Bronchial epithelial cell (primary cell): Measurements from ENCODE around the gene SEC14L1. TPM values are rescaled to one million over a fixed set of nuclear protein-coding genes. Genes with fewer than 3 reads are reported as not detected.

Experiments
- DNase-seq: peaks from one replicate; pipeline ENCODE4 v3.0.0-alpha.2; 2010; ENCODE audit warnings: low read depth
- FAIRE-seq: peaks from 2 replicates; lab custom pipeline; 2011; peaks lifted over from hg19 to GRCh38; lab: Jason Lieb, UNC
- H3K27me3 ChIP-seq: 2 replicates; pipeline ENCODE4 v1.5.1; 2011; ENCODE audit warnings: low read length; ENCODE audit not compliant: control insufficient read depth, insufficient read depth
- H3K36me3 ChIP-seq: 2 replicates; pipeline ENCODE4 v1.5.1; 2011; ENCODE audit warnings: low read length; ENCODE audit not compliant: control insufficient read depth, insufficient read depth
- H3K4me3 ChIP-seq: 2 replicates; pipeline ENCODE4 v1.5.1; 2011; ENCODE audit warnings: mild to moderate bottlenecking, low read depth, low read length, control low read depth
- CTCF ChIP-seq: IDR thresholded peaks from 2 replicates; pipeline ENCODE4 v1.5.1; 2011; ENCODE audit warnings: mild to moderate bottlenecking, moderate library complexity, low read length, control low read depth, inconsistent platforms; ENCODE audit not compliant: insufficient read depth, severe bottlenecking
- total RNA-seq: library from RNA; depleted of rRNA; stranded (reverse); fragments of >200 nt; gene quantifications from 2 replicates; pipeline ENCODE4 v1.2.1, GENCODE V29; 2014

The SEC14L1 gene
- total RNA-seq, 1 donor from 2014 or later = 21.6 TPM

- Histone ChIP-seq H3K36me3 (no peaks in the 10 kb centered on the region), H3K27me3 (no peaks in the 10 kb centered on the region), H3K4me3 (no peak overlapping the region)
- FAIRE-seq (no peak), DNase-seq (no peak)
- TF ChIP-seq CTCF = no peak
These were observed 21.0 kb upstream of the SEC14L1 start for GRCh38 chr17:77119668-77120301.

GRCh38 chr17:77120868-77121267 lies 19.9 kb upstream of the SEC14L1 start:
- no peak for TF ChIP-seq CTCF
- FAIRE-seq = no peak
- Histone ChIP-seq H3K27me3 (no peaks in the 10 kb centered on the region), H3K4me3 (no peak overlapping the region), H3K36me3 (no peaks in the 10 kb centered on the region)
- DNase-seq = no peak

- TF ChIP-seq CTCF = no peak
- DNase-seq (peak; percentile 78), FAIRE-seq (no peak)
- no peaks in the 10 kb centered on the region for H3K27me3 ChIP-seq
- no peaks in the 10 kb centered on the region for H3K36me3 ChIP-seq
- no peak overlapping the region for H3K4me3 ChIP-seq
These were observed 16.4 kb upstream of the SEC14L1 start for GRCh38 chr17:77124192-77124889.

GRCh38 chr17:77125432-77125901 lies 15.3 kb upstream of the SEC14L1 start:
- FAIRE-seq (no peak), DNase-seq (peak; percentile 94)
- TF ChIP-seq CTCF = no peak

GRCh38 chr17:77126519-77126918 lies 14.2 kb upstream of the SEC14L1 start:
- DNase-seq = no peak
- Histone ChIP-seq H3K36me3 (no peaks in the 10 kb centered on the region), H3K4me3 (no peak overlapping the region), H3K27me3 (no peaks in the 10 kb centered on the region)
- TF ChIP-seq CTCF = no peak
- FAIRE-seq = no peak

More at GRCh38 chr17:77125432-77125901, 15.3 kb upstream of the SEC14L1 start:
- Histone ChIP-seq H3K27me3 (no peaks in the 10 kb centered on the region), H3K4me3 (no peak overlapping the region), H3K36me3 (no peaks in the 10 kb centered on the region)
